ENCODE measurements around the gene COL18A1. TPM values are rescaled to one million over a fixed set of nuclear protein-coding genes. Genes with fewer than 3 reads are reported as not detected.

COL18A1 gene
- total and polyA plus RNA-seq, 2 donors from 2014 or later: 150 to 316 TPM

DNA sequence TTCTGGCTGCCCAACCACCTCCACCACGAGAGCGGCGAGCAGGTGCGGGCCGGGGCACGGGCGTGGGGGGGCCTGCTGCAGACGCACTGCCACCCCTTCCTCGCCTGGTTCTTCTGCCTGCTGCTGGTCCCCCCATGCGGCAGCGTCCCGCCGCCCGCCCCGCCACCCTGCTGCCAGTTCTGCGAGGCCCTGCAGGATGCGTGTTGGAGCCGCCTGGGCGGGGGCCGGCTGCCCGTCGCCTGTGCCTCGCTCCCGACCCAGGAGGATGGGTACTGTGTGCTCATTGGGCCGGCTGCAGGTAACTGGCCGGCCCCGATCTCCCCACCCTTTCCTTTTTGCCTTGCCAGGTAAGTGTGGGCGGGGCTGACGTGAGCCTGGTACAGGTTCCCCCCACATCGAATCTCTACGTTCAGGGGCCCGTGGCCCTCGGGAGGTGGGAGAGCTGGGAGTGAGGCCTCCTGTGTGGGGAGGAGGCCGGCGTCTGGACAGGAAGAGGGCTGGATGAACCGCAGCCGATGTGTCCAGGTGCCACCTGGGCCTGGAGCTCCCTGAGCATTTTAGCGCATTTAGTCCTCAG is 51.7 kb downstream of the COL18A1 start:
- Histone ChIP-seq H3K9ac (ENCODE audit: low read length in 3 of 3) (no peak overlapping the region), H3K27me3 (ENCODE audit: control insufficient read depth, insufficient read depth, low read length) (no peaks in the 10 kb centered on the region), H3K4me3 (ENCODE audit: low read length in 3 of 3) (no peak overlapping the region), H3K4me1 (ENCODE audit: control insufficient read depth in 2 of 3, insufficient read depth in 2 of 3, low read depth in 1 of 3, low read length in 3 of 3) (peaks cover 0 to 29% (median 14%) of the 10 kb centered on the region in 3 donors), H3K27ac (ENCODE audit: low read depth in 2 of 2, low read length in 2 of 2) (no peak overlapping the region), H3K36me3 (ENCODE audit: control insufficient read depth in 2 of 3, insufficient read depth in 3 of 3, low read length in 3 of 3) (no peaks in the 10 kb centered on the region), H3K9me3 (ENCODE audit: control insufficient read depth in 2 of 3, insufficient read depth in 1 of 3, low read length in 3 of 3) (peaks cover 0 to 5% (median 0%) of the 10 kb centered on the region in 3 donors)
- FAIRE-seq (no peak), DNase-seq (peak in 1 of 5 donors; percentile 71)
- TF ChIP-seq, protein P1, sequence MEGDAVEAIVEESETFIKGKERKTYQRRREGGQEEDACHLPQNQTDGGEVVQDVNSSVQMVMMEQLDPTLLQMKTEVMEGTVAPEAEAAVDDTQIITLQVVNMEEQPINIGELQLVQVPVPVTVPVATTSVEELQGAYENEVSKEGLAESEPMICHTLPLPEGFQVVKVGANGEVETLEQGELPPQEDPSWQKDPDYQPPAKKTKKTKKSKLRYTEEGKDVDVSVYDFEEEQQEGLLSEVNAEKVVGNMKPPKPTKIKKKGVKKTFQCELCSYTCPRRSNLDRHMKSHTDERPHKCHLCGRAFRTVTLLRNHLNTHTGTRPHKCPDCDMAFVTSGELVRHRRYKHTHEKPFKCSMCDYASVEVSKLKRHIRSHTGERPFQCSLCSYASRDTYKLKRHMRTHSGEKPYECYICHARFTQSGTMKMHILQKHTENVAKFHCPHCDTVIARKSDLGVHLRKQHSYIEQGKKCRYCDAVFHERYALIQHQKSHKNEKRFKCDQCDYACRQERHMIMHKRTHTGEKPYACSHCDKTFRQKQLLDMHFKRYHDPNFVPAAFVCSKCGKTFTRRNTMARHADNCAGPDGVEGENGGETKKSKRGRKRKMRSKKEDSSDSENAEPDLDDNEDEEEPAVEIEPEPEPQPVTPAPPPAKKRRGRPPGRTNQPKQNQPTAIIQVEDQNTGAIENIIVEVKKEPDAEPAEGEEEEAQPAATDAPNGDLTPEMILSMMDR (IDR thresholded peaks at IDR 0.05; ENCODE audit: borderline replicate concordance, extremely low read depth, insufficient read depth): no peak
- intact Hi-C loops (cut with DNase I): no loop called here

GRCh38 chr21:45457161-45457831 is 52.3 kb downstream of the COL18A1 start:
- intact Hi-C loops (cut with DNase I): no loop called here
- Histone ChIP-seq H3K27ac (ENCODE audit: low read depth in 2 of 2, low read length in 2 of 2) (no peak overlapping the region), H3K4me3 (ENCODE audit: low read length in 3 of 3) (no peak overlapping the region), H3K4me1 (ENCODE audit: control insufficient read depth in 2 of 3, insufficient read depth in 2 of 3, low read depth in 1 of 3, low read length in 3 of 3) (peaks cover 0 to 29% (median 14%) of the 10 kb centered on the region in 3 donors), H3K27me3 (ENCODE audit: control insufficient read depth, insufficient read depth, low read length) (no peaks in the 10 kb centered on the region), H3K36me3 (ENCODE audit: control insufficient read depth in 2 of 3, insufficient read depth in 3 of 3, low read length in 3 of 3) (no peaks in the 10 kb centered on the region), H3K9ac (ENCODE audit: low read length in 3 of 3) (no peak overlapping the region), H3K9me3 (ENCODE audit: control insufficient read depth in 2 of 3, insufficient read depth in 1 of 3, low read length in 3 of 3) (peaks cover 0 to 6% (median 0%) of the 10 kb centered on the region in 3 donors)
- peak in 1 of 5 donors; percentile 65 for DNase-seq
- TF ChIP-seq, protein P1 (IDR thresholded peaks at IDR 0.05; ENCODE audit: borderline replicate concordance, extremely low read depth, insufficient read depth): no peak
- FAIRE-seq: no peak

GRCh38 chr21:45457832-45458172 is 52.8 kb downstream of the COL18A1 start:
- Histone ChIP-seq H3K4me1 (ENCODE audit: control insufficient read depth in 2 of 3, insufficient read depth in 2 of 3, low read depth in 1 of 3, low read length in 3 of 3) (peaks cover 0 to 29% (median 14%) of the 10 kb centered on the region in 3 donors), H3K27me3 (ENCODE audit: control insufficient read depth, insufficient read depth, low read length) (no peaks in the 10 kb centered on the region), H3K9ac (ENCODE audit: low read length in 3 of 3) (no peak overlapping the region), H3K27ac (ENCODE audit: low read depth in 2 of 2, low read length in 2 of 2) (no peak overlapping the region), H3K36me3 (ENCODE audit: control insufficient read depth in 2 of 3, insufficient read depth in 3 of 3, low read length in 3 of 3) (no peaks in the 10 kb centered on the region), H3K4me3 (ENCODE audit: low read length in 3 of 3) (no peak overlapping the region), H3K9me3 (ENCODE audit: control insufficient read depth in 2 of 3, insufficient read depth in 1 of 3, low read length in 3 of 3) (peaks cover 0 to 6% (median 0%) of the 10 kb centered on the region in 3 donors)
- DNase-seq (peak in 1 of 5 donors; percentile 49), FAIRE-seq (no peak)
- intact Hi-C loops (cut with DNase I): no loop called here
- TF ChIP-seq, protein P1 (IDR thresholded peaks at IDR 0.05; ENCODE audit: borderline replicate concordance, extremely low read depth, insufficient read depth): no peak

All from kidney (tissue), 14 donors.